Measurements from ENCODE around the gene BRICD5. TPM values are rescaled to one million over a fixed set of nuclear protein-coding genes. Genes with fewer than 3 reads are reported as not detected.
A peak's percentile ranks its signal among the peaks of the same experiment; 100 is the strongest.
"Not testable (repeated sequence)": the region's sequence is repeated elsewhere in the genome, so short reads cannot be mapped to it uniquely, and the experiment has no call there.

The BRICD5 gene
- 2.1 and 4.8 TPM in 2 replicates for total RNA-seq (2014; rRNA removed)
- Bru-seq, nascent RNA = percentile 38 among the genes with signal in this experiment
- percentile 65 among the genes with signal in this experiment for BruChase-seq, experiment 1, labeled RNA remaining after a 6-hour chase
- BruChase-seq, experiment 2, labeled RNA remaining after a 2-hour chase = percentile 56 among the genes with signal in this experiment
- long read RNA-seq, partial matches to known transcripts = 5 of 15 reads
- long read RNA-seq, other reads (novel, unspliced or antisense) = 9 of 15 reads

GRCh38 chr16:2210386-2211365, at the start of gene BRICD5:
Gene BRICD5, minus strand, starts transcription at chr16:2210863. Its CDS starts 30 bp downstream, at chr16:2210833.
- H4K20me1 ChIP-seq (ENCODE audit: low read length) = peaks cover 12% of the 10 kb centered on the region
- H3K9me2 ChIP-seq (replicated peaks; ENCODE audit: low read length) = no peaks in the 10 kb centered on the region
- ChIA-PET POLR2A (ENCODE audit: unreplicated experiment) (no interaction called here), CTCF (no interaction called here)
- ATAC-seq (no peak), DNase-seq (no peak)
- no peaks in the 10 kb centered on the region for H3K27me3 ChIP-seq (ENCODE audit: low read length)
- H2AFZ ChIP-seq (ENCODE audit: low read length) = no peak within 1 kb of the TSS
- H3K27ac ChIP-seq (ENCODE audit: low read length) = no peak within 1 kb of the TSS
- H3K36me3 ChIP-seq (ENCODE audit: low read depth, low read length) = no peaks in the 10 kb centered on the region
- intact Hi-C loops (cut with micrococcal nuclease) = no loop called here
- no peaks in the 10 kb centered on the region for H3F3A ChIP-seq (ENCODE audit: low read length, unreplicated experiment)
- peaks cover 23% of the 10 kb centered on the region for H3K4me1 ChIP-seq (ENCODE audit: insufficient read depth, low read length)
- no TSS peak for BruUV-seq (replicated peaks)
- TF ChIP-seq EZH2phosphoT487 (IDR thresholded peaks at IDR 0.05; ENCODE audit: borderline replicate concordance, low read length) (no peak), CTCF (conservative IDR thresholded peaks at IDR 0.05; ENCODE audit: low read depth, low read length) (no peak)
- H3K9ac ChIP-seq (ENCODE audit: low read length) = no peak within 1 kb of the TSS
- peaks cover 51% of the 10 kb centered on the region for H3K79me2 ChIP-seq (ENCODE audit: low read length)
- no peak within 1 kb of the TSS for H3K4me3 ChIP-seq (ENCODE audit: low read length)
- H3K4me2 ChIP-seq (ENCODE audit: low read length) = peak within 1 kb of the TSS; percentile 100
- H3K9me3 ChIP-seq (ENCODE audit: low read length) = no peaks in the 10 kb centered on the region

- H4K20me1 ChIP-seq (ENCODE audit: low read length) = peaks cover 28% of the 10 kb centered on the region
- H3K9me3 ChIP-seq (ENCODE audit: low read length) = no peaks in the 10 kb centered on the region
- CTCF ChIA-PET = no interaction called here
- intact Hi-C loops (cut with micrococcal nuclease) = no loop called here
- no peak for TF ChIP-seq EZH2 (IDR thresholded peaks at IDR 0.05; ENCODE audit: low read length, unreplicated experiment)
- TF ChIP-seq EZH2phosphoT487 (IDR thresholded peaks at IDR 0.05; ENCODE audit: borderline replicate concordance, low read length) = no peak
- no peak for TF ChIP-seq CTCF (conservative IDR thresholded peaks at IDR 0.05; ENCODE audit: low read depth, low read length)
- H3K27me3 ChIP-seq (ENCODE audit: low read length) = no peaks in the 10 kb centered on the region
- DNase-seq (no peak), ATAC-seq (no peak)
- peaks cover 63% of the 10 kb centered on the region for H3K36me3 ChIP-seq (ENCODE audit: low read depth, low read length)
- no TSS peak for BruUV-seq (replicated peaks)
- H3K9me2 ChIP-seq (replicated peaks; ENCODE audit: low read length) = no peaks in the 10 kb centered on the region
- H3K79me2 ChIP-seq (ENCODE audit: low read length) = peaks cover 46% of the 10 kb centered on the region
- H3K9ac ChIP-seq (ENCODE audit: low read length) = no peak overlapping the region
- H3K4me3 ChIP-seq (ENCODE audit: low read length) = no peak overlapping the region
- no peak overlapping the region for H2AFZ ChIP-seq (ENCODE audit: low read length)
- no peak overlapping the region for H3K27ac ChIP-seq (ENCODE audit: low read length)
- no peaks in the 10 kb centered on the region for H3F3A ChIP-seq (ENCODE audit: low read length, unreplicated experiment)
- POLR2A ChIA-PET (ENCODE audit: unreplicated experiment) = no interaction called here
- no peak overlapping the region for H3K4me2 ChIP-seq (ENCODE audit: low read length)
- no peaks in the 10 kb centered on the region for H3K4me1 ChIP-seq (ENCODE audit: insufficient read depth, low read length)
Observed at GRCh38 chr16:2260250-2260649, 49.6 kb upstream of the BRICD5 start.

DNA sequence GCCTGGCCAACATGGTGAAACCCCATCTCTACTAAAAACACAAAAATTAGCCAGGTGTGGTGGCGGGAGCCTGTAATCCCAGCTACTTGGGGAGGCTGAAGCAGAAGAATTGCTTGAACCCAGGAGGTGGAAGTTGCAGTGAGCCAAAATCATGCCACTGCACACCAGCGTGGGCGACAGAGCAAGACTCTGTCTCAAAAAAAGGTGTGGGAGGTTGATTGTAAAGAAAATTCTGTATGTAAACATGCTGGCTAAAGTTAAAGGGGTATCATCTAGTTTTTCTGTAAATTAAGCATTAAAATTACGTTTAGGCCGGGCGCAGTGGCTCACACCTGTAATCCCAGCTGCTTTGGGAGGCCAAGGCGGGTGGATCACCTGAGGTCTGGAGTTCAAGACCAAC, 47.9 kb upstream of the BRICD5 start:
- peaks cover 28% of the 10 kb centered on the region for H3K79me2 ChIP-seq (ENCODE audit: low read length)
- intact Hi-C loops (cut with micrococcal nuclease) = not testable (repeated sequence)

More for the DNA sequence above, 47.9 kb upstream of the BRICD5 start:
- H2AFZ ChIP-seq (ENCODE audit: low read length); CTCF ChIA-PET; ATAC-seq; H3F3A ChIP-seq (ENCODE audit: low read length, unreplicated experiment); H3K9ac ChIP-seq (ENCODE audit: low read length); H3K9me2 ChIP-seq (replicated peaks; ENCODE audit: low read length); H3K4me2 ChIP-seq (ENCODE audit: low read length); H3K4me3 ChIP-seq (ENCODE audit: low read length); H3K4me1 ChIP-seq (ENCODE audit: insufficient read depth, low read length); H3K27me3 ChIP-seq (ENCODE audit: low read length); H3K9me3 ChIP-seq (ENCODE audit: low read length); H3K27ac ChIP-seq (ENCODE audit: low read length); POLR2A ChIA-PET (ENCODE audit: unreplicated experiment); BruUV-seq (replicated peaks); DNase-seq: not testable (repeated sequence)
- H3K36me3 ChIP-seq (ENCODE audit: low read depth, low read length) = peaks cover 57% of the 10 kb centered on the region
- H4K20me1 ChIP-seq (ENCODE audit: low read length) = 0 out of 2 replicates have a peak, but pooled peaks cover 13% of the 10 kb centered on the region
